Activated CD8-positive, alpha-beta memory T cell treated with anti-CD3 and anti-CD28 coated beads, Interleukin-2, amount 10 ng/mL, durations not matched to agents 7 days and 5 days (primary cell): ENCODE data around the gene OTOP2. TPM values are rescaled to one million over a fixed set of nuclear protein-coding genes. Genes with fewer than 3 reads are reported as not detected.

ENCODE experiments used
- ATAC-seq: fragments of 150-1000 bp; cut with Tn5 transposase; one replicate; pipeline ENCODE4 v1.10.0; 2021; ENCODE audit warnings: moderate library complexity
- CTCF ChIA-PET: fragments of 350-600 bp; sonication (Branson Sonifier 250); formaldehyde crosslinking; loops from one replicate; lab custom pipeline; 2021; ENCODE audit warnings: antibody characterized with exemption; lab: Charles Lee
- DNase-seq: peaks from one replicate; pipeline ENCODE4 v3.0.0-alpha.2; 2020
- H3K27ac Mint-ChIP-seq: one replicate; pipeline ENCODE4 v1.8.0; 2021; ENCODE audit warnings: mild to moderate bottlenecking, mixed read lengths
- H3K27me3 Mint-ChIP-seq: one replicate; pipeline ENCODE4 v1.8.0; 2021; ENCODE audit warnings: mixed read lengths
- H3K36me3 Mint-ChIP-seq: one replicate; pipeline ENCODE4 v1.8.0; 2021; ENCODE audit warnings: mild to moderate bottlenecking, mixed read lengths
- H3K4me1 Mint-ChIP-seq: one replicate; pipeline ENCODE4 v1.8.0; 2021; ENCODE audit warnings: mixed read lengths
- H3K4me3 Mint-ChIP-seq: one replicate; pipeline ENCODE4 v1.8.0; 2021; ENCODE audit warnings: mild to moderate bottlenecking, moderate library complexity, mixed read lengths
- H3K9me3 Mint-ChIP-seq: one replicate; pipeline ENCODE4 v1.8.0; 2022; ENCODE audit warnings: low read depth, mixed read lengths
- total RNA-seq, 2 experiments: library from RNA; stranded (reverse); gene quantifications; one replicate each; pipeline ENCODE4 v1.2.3, GENCODE V29; 2021

OTOP2 gene
- total RNA-seq, 2 experiments from 2014 or later, result not detected

DNA sequence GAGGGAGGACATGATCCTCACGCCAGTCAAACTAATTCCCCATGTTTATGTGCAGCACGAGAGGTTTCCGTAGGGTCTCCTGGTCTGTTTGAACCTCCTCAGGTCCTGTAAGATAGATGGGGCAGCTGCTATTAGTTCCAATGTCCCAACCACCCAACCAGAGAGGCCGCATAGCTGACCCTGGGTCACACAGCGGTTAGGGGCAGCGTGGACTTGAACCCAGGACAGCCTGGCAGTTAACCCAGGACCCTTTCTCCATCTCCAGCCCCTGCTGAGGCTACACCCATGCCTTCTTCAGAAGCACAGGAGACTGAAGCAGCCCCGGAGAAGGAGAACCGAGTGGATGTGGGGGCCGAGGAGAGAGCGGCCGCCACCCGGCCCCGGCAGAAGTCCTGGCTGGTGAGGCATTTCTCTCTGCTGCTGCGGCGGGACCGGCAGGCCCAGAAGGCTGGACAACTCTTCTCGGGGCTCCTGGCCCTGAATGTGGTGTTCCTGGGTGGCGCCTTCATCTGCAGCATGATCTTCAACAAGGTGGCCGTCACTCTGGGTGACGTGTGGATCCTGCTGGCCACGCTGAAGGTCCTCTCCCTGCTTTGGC, 17.2 kb downstream of the OTOP2 start:
- Mint-ChIP-seq H3K27ac (no peak overlapping the region), H3K4me1 (peaks cover 7% of the 10 kb centered on the region), H3K4me3 (no peak overlapping the region), H3K27me3 (peaks cover 41% of the 10 kb centered on the region), H3K9me3 (no peaks in the 10 kb centered on the region), H3K36me3 (no peaks in the 10 kb centered on the region)
- no peak for DNase-seq
- ATAC-seq, result no peak
- CTCF ChIA-PET, result interaction anchor here (1.8 kb wide), 1 partner anchor 22 kb away, joined by 3 read pairs; no protein-coding TSS in a partner anchor

DNA sequence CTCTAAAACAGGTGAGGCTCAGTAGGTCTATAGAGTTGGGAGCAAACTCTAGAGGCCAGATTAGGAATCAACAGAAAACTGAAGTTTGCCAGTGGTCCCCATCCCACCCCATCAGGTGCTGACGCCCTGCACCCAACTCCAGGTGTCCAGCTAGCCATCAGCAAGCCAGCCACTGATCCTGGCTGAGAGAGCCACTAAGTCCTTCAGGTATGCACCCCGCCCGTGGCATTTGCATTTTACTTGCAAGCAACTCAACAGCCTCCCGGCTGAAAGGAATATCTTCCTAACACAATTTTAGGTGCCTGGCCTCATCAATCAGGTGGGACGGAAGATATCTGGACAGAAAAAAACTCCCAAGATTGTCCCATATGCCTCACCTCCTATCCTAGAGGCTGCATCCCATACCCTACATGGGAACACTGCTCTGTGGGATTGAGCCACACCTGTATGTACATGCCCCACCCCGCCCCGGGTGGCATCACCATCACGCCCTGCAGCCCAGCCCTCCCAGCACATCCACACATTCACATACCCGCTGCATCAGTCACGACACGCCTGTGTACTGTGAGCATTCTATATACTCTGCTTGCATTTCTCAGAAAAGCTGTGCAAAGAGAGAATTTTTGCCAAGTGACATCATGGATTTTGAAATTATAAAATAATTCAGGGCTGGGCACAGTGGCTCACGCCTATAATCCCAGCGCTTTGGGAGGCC, 19.9 kb downstream of the OTOP2 start:
- H3K4me3 Mint-ChIP-seq, result no peak overlapping the region
- CTCF ChIA-PET, result no interaction called here

DNA sequence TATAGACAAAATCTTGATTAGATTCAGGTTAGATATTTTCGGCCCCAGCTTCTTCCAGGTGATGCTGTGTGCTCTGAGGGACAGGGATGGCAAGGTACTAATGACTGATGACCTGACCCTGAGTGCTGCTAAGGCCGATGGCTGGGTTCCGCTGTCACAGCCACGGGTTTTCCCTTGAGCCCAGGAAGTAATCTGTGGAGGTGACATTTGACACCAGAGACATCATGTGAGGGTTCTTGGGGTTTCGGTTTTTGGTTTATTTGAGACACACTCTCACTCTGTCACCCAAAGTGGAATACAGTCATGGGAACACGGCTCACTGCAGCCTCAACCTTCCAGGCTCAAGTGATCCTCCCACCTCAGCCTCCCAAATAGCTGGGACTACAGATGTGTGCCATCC, 21.5 kb downstream of the OTOP2 start:
- Mint-ChIP-seq H3K4me3 (no peak overlapping the region), H3K36me3 (no peaks in the 10 kb centered on the region), H3K27ac (no peak overlapping the region), H3K9me3 (no peaks in the 10 kb centered on the region), H3K4me1 (peaks cover 7% of the 10 kb centered on the region), H3K27me3 (peaks cover 13% of the 10 kb centered on the region)
- ATAC-seq, result no peak
- CTCF ChIA-PET, result interaction anchor here (1.0 kb wide), 1 partner anchor 14 kb away, joined by 3 read pairs; no protein-coding TSS in a partner anchor
- DNase-seq, result no peak

More for the DNA sequence above, 19.9 kb downstream of the OTOP2 start:
- Mint-ChIP-seq H3K27ac (no peak overlapping the region), H3K27me3 (peaks cover 17% of the 10 kb centered on the region), H3K9me3 (no peaks in the 10 kb centered on the region), H3K4me1 (peaks cover 7% of the 10 kb centered on the region), H3K36me3 (no peaks in the 10 kb centered on the region)
- ATAC-seq (no peak), DNase-seq (no peak)

DNA sequence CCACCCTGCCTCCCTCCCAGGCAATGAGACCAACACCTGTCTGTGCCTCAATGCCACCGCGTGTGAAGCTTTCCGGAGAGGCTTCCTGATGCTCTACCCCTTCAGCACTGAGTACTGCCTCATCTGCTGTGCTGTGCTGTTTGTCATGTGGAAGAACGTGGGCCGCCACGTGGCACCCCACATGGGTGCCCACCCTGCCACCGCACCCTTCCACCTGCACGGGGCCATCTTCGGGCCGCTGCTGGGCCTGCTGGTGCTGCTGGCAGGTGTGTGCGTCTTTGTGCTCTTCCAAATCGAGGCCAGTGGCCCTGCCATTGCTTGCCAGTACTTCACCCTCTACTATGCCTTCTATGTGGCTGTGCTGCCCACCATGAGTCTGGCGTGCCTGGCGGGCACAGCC, 22.6 kb downstream of the OTOP2 start:
- peaks cover 7% of the 10 kb centered on the region for H3K4me1 Mint-ChIP-seq
- CTCF ChIA-PET, result interaction anchor here (1.0 kb wide), 1 partner anchor 15 kb away, joined by 3 read pairs; no protein-coding TSS in a partner anchor
- H3K36me3 Mint-ChIP-seq, result no peaks in the 10 kb centered on the region
- DNase-seq, result no peak
- H3K9me3 Mint-ChIP-seq, result no peaks in the 10 kb centered on the region
- H3K27me3 Mint-ChIP-seq, result peaks cover 11% of the 10 kb centered on the region
- no peak overlapping the region for H3K4me3 Mint-ChIP-seq
- no peak for ATAC-seq
- H3K27ac Mint-ChIP-seq, result no peak overlapping the region

DNA sequence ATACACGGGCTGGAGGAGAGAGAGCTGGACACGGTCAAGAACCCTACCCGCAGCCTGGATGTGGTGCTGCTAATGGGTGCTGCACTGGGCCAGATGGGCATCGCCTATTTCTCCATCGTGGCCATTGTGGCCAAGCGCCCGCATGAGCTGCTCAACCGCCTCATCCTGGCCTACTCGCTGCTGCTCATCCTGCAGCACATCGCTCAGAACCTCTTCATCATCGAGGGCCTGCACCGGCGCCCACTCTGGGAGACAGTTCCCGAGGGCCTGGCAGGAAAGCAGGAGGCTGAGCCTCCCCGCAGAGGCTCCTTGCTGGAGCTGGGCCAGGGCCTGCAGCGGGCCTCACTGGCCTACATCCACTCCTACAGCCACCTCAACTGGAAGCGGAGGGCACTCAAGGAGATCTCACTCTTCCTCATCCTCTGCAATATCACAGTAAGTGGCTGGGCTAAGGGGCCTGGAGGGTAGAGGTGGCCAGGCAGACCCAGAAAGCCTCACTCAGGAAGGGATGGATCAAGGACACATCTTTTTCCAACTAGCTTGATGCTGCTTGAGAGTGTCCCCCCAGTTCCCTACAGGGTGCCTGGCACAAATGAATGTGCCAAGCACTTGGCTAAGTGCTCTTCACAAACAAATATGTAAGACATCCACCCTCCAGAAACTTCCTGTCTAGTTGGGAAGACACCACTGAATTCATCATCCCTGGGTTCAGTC, 23.1 kb downstream of the OTOP2 start:
- Mint-ChIP-seq H3K27me3 (peaks cover 11% of the 10 kb centered on the region), H3K9me3 (no peaks in the 10 kb centered on the region), H3K4me1 (peaks cover 7% of the 10 kb centered on the region), H3K4me3 (no peak overlapping the region), H3K36me3 (no peaks in the 10 kb centered on the region), H3K27ac (no peak overlapping the region)
- ATAC-seq (no peak), DNase-seq (no peak)
- CTCF ChIA-PET, result interaction anchor here (1.0 kb wide), 1 partner anchor 14 kb away, joined by 3 read pairs; no protein-coding TSS in a partner anchor

DNA sequence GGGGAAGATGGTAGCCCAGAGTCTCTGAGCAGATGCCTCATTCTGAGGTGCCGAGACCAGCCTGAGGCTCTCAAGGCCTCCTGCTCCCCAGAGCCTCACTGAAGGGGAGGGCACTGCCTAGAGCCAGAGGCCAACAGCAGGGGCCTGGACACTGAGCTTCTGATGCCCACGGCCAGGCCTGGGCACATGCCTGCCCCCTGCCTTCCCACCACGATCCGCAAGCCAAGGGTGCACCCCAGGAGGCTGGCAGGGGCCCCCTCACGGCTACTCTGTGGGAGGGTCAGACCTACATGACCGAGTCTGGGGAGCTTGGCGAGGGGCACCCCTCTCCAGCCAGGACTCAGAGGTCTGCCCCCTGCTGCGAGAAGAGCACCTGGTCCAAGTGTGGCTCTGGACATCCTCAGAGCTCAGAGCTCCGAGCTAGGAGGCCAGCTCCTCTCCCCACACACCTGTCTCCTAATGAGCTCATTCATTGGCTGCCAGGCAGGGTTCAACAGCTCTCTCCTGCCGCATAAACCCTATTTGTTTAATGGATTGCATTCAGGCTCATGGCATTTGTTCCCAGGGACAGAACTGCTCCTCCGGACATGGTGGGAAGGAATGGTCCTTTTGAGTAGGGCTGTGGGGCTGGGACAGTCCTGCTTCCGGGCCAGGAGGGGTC, 25.5 kb downstream of the OTOP2 start:
- peaks cover 5% of the 10 kb centered on the region for H3K27me3 Mint-ChIP-seq
- H3K36me3 Mint-ChIP-seq, result no peaks in the 10 kb centered on the region
- CTCF ChIA-PET, result interaction anchor here (1.3 to 2.7 kb wide), 3 partner anchors 8 to 159 kb away, joined by 4 to 14 read pairs (median 5); no protein-coding TSS in a partner anchor
- H3K4me3 Mint-ChIP-seq, result no peak overlapping the region
- no peak overlapping the region for H3K27ac Mint-ChIP-seq
- DNase-seq, result no peak
- peaks cover 7% of the 10 kb centered on the region for H3K4me1 Mint-ChIP-seq
- ATAC-seq, result no peak
- H3K9me3 Mint-ChIP-seq, result no peaks in the 10 kb centered on the region

DNA sequence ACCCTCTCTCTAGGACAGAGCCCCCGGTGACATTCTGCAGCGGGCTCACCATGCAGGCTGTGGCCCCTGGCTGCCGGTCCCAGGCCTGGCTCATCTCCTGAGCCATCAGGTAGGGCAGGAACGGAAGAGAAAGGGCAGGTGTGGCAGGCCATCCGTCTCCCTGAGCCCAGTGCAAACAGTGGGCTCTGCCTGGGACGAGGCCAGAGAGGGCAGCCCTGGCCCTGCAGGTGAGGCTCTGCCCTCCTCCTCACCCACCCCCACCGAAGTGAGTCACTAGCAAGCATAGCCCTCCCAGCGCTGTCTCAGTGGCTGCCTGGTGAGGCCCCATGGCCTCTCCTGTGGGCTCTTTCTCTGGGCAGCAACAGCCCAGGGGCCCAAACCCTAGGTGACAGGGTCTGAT, 26.1 kb downstream of the OTOP2 start:
- Mint-ChIP-seq H3K4me3 (no peak overlapping the region), H3K9me3 (no peaks in the 10 kb centered on the region), H3K36me3 (no peaks in the 10 kb centered on the region), H3K4me1 (peaks cover 5% of the 10 kb centered on the region), H3K27me3 (peaks cover 3% of the 10 kb centered on the region), H3K27ac (no peak overlapping the region)
- ATAC-seq, result no peak
- no peak for DNase-seq
- CTCF ChIA-PET, result interaction anchor here (2.7 kb wide), 1 partner anchor 11 kb away, joined by 14 read pairs; no protein-coding TSS in a partner anchor

DNA sequence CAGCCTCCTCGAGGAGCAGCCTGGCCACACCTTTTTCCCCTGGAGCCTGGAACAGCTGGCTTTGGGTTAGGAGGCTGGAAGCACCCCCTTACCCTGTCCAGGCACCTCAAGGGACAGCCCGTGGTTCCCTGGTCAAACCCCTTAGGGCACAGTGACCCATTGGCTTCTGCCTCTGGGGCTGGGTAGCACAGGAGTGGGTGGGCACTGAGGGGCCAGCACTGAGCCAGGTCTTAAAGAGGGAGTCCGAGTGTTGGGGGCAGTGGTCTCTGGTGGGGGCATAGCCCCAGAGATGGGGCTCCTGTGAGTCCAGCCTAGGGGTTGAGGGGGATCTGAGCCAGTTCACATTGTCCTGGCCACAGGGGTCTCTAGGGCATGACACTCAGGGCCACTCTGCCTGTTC, 27.0 kb downstream of the OTOP2 start:
- no peaks in the 10 kb centered on the region for H3K4me1 Mint-ChIP-seq
- no peaks in the 10 kb centered on the region for H3K9me3 Mint-ChIP-seq
- no peaks in the 10 kb centered on the region for H3K36me3 Mint-ChIP-seq
- DNase-seq (no peak), ATAC-seq (no peak)
- H3K4me3 Mint-ChIP-seq, result no peak overlapping the region
- no peak overlapping the region for H3K27ac Mint-ChIP-seq
- H3K27me3 Mint-ChIP-seq, result no peaks in the 10 kb centered on the region
- CTCF ChIA-PET, result interaction anchor here (2.7 kb wide), 1 partner anchor 10 kb away, joined by 14 read pairs; no protein-coding TSS in a partner anchor

DNA sequence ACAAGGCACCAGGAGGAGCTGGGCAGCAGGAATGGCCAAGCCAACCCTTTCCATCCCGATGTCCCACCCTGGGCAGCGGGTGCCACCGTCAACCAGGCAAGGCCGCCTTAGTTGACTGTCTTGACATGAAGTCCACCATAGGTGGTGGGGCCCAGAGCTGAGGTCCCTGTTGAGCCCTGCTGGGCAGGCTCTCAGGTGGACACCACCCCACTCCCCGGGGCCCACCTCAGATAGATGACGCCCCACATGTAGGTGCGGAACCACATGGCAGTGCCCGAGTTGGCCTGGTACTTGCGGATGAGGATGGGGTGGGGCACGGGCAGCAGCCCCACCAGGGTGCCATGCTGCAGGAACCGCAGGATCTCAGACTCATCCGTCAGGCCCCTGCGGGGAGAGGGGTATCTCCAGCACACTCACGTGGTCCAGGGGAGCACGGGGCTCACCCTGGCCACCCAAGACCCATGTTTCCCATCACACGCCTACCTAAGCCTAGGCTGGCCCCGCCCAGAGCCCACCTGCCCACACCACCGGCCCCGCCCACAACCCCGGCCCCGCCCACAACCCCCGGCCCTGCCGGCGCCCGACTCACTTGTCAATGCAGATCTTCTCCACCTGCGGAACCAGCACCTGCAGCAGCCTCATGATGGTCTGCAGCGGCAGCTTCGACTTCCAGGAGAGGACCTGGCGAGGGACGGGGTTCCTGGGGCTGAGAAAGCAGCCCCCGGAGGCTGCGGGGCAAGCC, 27.8 kb downstream of the OTOP2 start:
- no peak overlapping the region for H3K4me3 Mint-ChIP-seq
- CTCF ChIA-PET, result interaction anchor here (2.7 kb wide), 1 partner anchor 9 kb away, joined by 14 read pairs; no protein-coding TSS in a partner anchor
- no peaks in the 10 kb centered on the region for H3K36me3 Mint-ChIP-seq
- no peaks in the 10 kb centered on the region for H3K4me1 Mint-ChIP-seq
- no peaks in the 10 kb centered on the region for H3K9me3 Mint-ChIP-seq
- ATAC-seq (no peak), DNase-seq (no peak)
- no peaks in the 10 kb centered on the region for H3K27me3 Mint-ChIP-seq
- no peak overlapping the region for H3K27ac Mint-ChIP-seq

DNA sequence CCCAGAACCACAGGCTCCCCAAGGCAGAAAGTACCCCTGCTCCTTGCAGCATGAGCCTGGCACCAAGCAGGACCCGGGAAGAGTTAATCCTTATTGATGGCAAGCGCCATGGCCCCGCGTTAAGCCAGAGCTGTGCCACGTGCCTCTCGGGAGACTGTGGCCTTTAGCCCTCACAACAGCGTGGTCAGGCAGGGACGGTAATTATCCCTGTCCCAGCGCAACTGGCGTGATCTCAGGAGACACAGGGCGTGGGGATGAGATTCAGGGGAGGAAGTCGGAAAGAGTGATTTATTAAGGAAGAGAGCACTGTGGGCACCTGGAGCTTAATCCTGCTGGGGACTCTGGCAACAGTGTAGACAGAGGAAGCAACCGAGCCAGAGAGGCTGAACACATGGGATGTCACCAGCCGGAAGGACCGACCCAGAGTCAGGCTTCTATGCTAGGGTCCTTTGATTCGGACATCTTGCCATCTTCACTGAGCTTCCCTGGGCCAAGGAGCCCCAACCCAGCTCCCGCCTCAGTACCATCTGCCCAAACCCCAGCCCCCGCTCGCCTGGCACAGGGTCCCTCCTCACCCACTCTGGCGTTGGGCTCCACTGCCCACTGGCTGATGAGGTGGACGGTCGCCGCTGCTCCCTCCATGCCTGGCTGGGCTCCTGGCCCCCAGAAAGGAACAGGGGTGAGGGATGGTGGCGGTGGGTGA, 28.5 kb downstream of the OTOP2 start:
- no peak for DNase-seq
- H3K4me3 Mint-ChIP-seq, result no peak overlapping the region
- CTCF ChIA-PET, result interaction anchor here (0.8 kb wide), 1 partner anchor 9 kb away, joined by 3 read pairs; no protein-coding TSS in a partner anchor

DNA sequence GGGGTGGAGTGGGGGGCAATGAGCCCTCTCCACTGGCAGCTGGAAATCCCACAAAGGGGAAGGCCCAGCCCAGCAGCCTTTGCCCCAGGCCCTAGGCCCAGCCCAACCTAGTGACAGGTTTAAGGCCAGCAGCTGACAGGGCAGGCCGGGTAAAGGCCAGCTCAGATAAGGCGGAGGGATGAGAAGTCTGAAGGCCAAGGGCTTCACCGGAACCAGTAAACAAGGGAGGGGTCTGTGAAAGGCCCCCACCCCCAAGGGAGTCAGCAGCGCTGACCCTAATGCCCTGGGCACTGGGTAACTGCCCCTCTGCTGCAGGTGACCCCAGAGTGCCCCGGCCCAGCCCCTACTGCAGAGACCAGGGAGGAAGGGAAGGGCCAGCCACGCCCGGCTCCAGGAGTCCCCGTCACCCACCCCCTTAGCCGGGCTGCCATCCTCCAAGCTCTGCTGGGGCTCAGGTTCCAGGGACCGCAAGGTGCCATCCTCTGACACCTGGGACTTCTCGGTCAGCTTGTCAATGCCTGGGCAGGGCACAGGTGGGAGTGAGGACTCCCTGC, 29.1 kb downstream of the OTOP2 start:
- CTCF ChIA-PET, result interaction anchor here (0.8 kb wide), 1 partner anchor 9 kb away, joined by 3 read pairs; no protein-coding TSS in a partner anchor
- no peaks in the 10 kb centered on the region for H3K27me3 Mint-ChIP-seq

More for the DNA sequence above, 28.5 kb downstream of the OTOP2 start:
- no peak for ATAC-seq
- no peaks in the 10 kb centered on the region for H3K4me1 Mint-ChIP-seq
- no peak overlapping the region for H3K27ac Mint-ChIP-seq
- H3K9me3 Mint-ChIP-seq, result no peaks in the 10 kb centered on the region
- no peaks in the 10 kb centered on the region for H3K27me3 Mint-ChIP-seq
- H3K36me3 Mint-ChIP-seq, result no peaks in the 10 kb centered on the region

DNA sequence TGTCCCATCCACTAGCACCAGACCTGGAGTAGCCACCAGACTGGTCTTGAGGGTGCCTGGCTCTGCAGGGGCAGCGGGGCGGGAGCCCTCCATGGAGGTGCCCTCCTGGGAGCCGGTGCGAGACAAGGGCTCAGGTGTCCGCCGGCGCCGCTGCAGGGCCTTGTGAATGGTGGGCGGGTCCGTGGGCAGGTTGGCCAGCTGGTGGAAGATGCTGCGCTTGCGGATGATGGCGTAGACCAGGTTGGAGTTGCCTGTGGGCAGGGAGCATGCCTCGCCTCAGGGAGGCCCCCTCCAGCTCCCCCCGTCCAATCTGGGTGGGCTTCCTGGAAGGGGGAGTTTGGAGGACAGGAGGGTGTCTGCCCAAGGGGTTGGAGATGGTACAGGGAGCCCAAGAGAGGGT, 30.0 kb downstream of the OTOP2 start:
- Mint-ChIP-seq H3K4me3 (no peak overlapping the region), H3K4me1 (no peaks in the 10 kb centered on the region), H3K36me3 (no peaks in the 10 kb centered on the region), H3K27me3 (no peaks in the 10 kb centered on the region), H3K9me3 (no peaks in the 10 kb centered on the region), H3K27ac (no peak overlapping the region)
- ATAC-seq (no peak), DNase-seq (no peak)
- CTCF ChIA-PET, result no interaction called here

More for the DNA sequence above, 29.1 kb downstream of the OTOP2 start:
- Mint-ChIP-seq H3K4me3 (no peak overlapping the region), H3K9me3 (no peaks in the 10 kb centered on the region), H3K36me3 (no peaks in the 10 kb centered on the region), H3K4me1 (no peaks in the 10 kb centered on the region), H3K27ac (no peak overlapping the region)
- DNase-seq, result no peak
- no peak for ATAC-seq
